Activated CD8-positive, alpha-beta memory T cell treated with anti-CD3 and anti-CD28 coated beads, Interleukin-2, amount 50 U/mL, for 48 hours (primary cell): ENCODE data around the gene TMEM208.
A peak's percentile ranks its signal among the peaks of the same experiment; 100 is the strongest.

ENCODE experiments used
- DNase-seq: peaks from one replicate; pipeline ENCODE4 v3.0.0-alpha.2; 2020

Gene TMEM208

DNA sequence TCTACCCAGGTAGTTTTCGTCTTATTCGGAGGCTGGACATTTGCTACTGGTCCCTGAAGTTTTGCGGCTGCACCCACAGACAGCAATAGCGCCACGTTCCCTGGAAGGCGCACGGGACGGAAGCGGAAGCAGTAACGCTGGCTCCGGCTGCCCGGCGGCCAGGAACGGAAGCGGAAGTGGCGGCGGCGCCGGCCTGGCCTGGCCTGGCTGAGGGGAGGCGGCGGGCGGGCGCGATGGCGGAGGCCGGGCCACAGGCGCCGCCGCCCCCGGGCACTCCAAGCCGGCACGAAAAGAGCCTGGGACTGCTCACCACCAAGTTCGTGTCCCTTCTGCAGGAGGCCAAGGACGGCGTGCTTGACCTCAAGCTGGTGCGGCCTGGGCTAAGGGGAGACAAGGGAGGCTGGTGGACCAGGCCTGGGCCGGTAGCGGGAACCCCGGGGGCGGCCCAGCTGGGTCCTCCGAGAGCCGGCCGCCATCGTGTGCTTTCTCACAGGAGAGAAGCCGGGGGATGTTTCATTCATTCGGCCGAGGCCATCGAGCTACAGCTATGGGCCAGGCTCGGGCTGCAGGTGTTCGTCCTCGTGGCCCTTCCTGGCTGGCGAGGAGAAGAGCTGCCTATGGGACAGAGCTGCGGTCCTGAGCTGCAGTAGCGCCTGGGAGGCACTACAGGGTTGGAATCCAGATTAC is 34.8 kb upstream of the TMEM208 start, which contains the start of gene E2F4:
Gene E2F4, plus strand, starts transcription at position 161 of the 687 bp plus-strand sequence. Its CDS starts 73 bp downstream, at position 234.
- peak; percentile 93 for DNase-seq

GRCh38 chr16:67192781-67193361 is 34.1 kb upstream of the TMEM208 start:
- DNase-seq = no peak

DNA sequence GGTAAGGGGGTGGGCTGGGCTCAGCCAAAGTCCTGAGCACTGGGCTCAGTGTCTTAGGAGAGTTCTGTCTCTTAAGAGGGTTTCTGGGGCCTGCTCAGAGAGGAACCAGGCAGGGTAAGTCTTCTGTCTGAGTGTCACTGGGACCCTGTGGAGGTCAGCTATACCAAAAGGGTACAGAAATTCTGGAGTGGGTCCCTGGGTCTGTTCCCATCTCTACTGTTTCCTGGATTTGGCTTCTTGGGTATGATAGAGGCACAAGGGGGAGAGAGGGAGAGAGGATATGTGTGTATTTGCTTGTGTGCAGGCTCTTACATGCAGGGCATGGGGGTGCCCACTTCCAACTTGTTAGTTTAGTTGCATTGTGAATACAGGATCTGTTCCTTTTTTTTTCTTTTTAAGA is 33.4 kb upstream of the TMEM208 start:
- no peak for DNase-seq

GRCh38 chr16:67194260-67194659 is 32.7 kb upstream of the TMEM208 start:
- no peak for DNase-seq

GRCh38 chr16:67195676-67196075 is 31.3 kb upstream of the TMEM208 start:
- no peak for DNase-seq

- no peak for DNase-seq
Observed at GRCh38 chr16:67196881-67197280, 30.0 kb upstream of the TMEM208 start.

GRCh38 chr16:67197704-67198103 is 29.2 kb upstream of the TMEM208 start:
- DNase-seq = no peak

DNA sequence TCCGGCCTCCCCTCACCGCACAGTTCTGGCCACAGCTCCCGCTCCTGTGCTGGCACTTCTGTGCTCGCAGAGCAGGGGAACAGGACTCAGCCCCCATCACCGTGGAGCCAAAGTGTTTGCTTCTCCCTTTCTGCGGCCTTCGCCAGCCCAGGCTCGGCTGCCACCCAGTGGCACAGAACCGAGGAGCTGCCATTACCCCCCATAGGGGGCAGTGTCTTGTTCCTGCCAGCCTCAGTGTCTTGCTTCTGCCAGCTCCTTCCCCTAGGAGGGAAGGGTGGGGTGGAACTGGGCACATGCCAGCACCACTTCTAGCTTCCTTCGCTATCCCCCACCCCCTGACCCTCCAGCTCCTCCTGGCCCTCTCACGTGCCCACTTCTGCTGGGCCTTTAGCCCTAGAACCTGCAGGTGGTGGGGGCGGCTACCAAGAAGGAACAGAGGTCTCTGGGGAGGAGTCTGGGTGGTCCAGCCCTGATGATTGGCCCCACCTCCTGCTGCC is 28.6 kb upstream of the TMEM208 start:
- no peak for DNase-seq

- DNase-seq = no peak
Observed at GRCh38 chr16:67199011-67199807, 27.7 kb upstream of the TMEM208 start, which contains the start of gene ELMO3. ELMO3 (plus strand) TSS chr16:67199131; CDS start chr16:67199327, 196 bp downstream.

- DNase-seq = no peak
Observed at GRCh38 chr16:67199808-67200198, 27.1 kb upstream of the TMEM208 start.

- DNase-seq = no peak
Observed at GRCh38 chr16:67200491-67200890, 26.4 kb upstream of the TMEM208 start.

- no peak for DNase-seq
Observed at GRCh38 chr16:67201411-67202345, 25.3 kb upstream of the TMEM208 start.

- no peak for DNase-seq
Observed at GRCh38 chr16:67202426-67202825, 24.5 kb upstream of the TMEM208 start.

DNA sequence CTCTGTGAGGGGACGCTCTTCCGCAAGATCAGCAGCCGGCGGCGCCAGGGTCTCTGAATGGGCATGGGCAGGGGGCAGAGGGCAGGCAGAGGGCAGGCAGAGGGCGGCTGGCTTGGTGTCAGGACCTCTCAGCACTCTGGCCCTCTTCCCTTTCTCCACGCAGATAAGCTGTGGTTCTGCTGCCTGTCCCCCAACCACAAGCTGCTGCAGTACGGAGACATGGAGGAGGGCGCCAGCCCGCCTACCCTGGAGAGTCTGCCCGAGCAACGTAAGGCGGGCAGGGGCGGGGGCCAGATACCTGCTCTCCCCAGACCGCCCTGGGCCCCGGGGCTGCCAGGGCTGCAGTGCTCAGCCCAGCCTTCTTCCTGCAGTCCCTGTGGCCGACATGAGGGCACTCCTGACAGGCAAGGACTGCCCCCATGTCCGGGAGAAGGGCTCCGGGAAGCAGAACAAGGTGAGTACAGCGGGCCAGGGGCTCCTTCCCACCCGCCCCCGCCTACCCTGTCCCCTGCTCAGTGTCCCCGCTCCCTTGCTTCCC is 23.9 kb upstream of the TMEM208 start:
- DNase-seq = no peak

DNA sequence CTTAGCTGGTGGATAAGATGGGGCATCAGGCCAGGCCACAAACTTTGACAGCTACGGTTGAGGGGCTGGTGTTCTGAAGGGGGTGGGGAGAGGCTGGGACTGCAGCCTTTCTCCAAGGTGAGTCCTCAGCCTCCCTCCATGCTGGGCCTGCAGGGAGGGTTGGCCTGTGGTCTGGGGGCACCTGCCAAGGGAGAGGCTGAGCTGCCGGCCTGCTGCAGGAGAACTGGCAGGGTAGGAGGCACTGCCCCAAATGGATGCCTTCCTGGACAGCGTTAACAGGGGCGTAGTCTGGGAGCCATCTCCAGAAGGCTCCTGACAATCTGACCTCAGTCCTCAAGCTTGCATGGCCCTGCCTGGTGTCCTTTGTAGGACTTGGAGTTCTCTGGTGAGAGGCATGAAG is 22.9 kb upstream of the TMEM208 start:
- no peak for DNase-seq

- no peak for DNase-seq
Observed at GRCh38 chr16:67206129-67206837, 20.6 kb upstream of the TMEM208 start.

- no peak for DNase-seq
Observed at GRCh38 chr16:67206838-67207248, 20.1 kb upstream of the TMEM208 start.

DNA sequence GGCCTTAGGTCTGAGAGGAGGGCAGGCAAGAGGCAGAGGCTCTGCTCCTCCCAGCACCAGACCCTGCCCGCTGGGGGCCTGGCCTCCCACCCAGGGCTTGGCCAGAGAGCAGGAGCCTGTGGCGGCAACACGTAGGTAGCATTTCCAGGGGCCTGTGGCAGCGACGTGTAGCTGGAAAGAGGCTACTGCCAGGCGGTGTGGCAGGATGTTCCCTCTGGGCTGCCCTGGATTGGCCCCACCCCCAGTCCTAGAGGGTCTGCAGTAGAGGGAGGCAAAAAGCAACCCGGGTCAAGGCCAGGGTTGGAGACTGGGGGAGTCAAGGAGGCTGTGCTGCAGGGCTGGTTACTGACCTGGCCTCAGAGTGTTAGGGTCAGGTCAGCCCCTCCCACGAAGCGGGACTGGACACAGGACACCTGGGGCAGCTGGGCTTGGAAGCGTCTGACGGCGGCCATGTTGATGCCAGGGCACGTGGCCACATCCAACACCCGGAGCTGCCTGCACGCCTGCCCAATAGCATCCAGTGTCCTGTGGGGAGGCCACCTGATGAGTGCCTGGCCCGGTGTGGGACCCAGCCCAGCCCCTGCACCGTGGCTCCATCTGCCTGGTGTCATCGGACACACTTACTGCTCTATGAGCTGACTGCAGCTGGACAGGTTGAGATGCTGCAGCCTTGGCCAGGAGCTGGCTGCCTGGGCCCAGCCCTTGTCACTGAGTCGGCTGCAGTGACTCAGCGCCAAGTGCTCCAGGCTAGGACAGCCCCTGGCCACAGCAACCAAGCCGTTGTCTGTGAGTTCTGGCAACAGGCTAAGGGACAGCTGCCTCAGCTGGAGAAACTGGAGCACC is 19.5 kb upstream of the TMEM208 start:
- no peak for DNase-seq

DNA sequence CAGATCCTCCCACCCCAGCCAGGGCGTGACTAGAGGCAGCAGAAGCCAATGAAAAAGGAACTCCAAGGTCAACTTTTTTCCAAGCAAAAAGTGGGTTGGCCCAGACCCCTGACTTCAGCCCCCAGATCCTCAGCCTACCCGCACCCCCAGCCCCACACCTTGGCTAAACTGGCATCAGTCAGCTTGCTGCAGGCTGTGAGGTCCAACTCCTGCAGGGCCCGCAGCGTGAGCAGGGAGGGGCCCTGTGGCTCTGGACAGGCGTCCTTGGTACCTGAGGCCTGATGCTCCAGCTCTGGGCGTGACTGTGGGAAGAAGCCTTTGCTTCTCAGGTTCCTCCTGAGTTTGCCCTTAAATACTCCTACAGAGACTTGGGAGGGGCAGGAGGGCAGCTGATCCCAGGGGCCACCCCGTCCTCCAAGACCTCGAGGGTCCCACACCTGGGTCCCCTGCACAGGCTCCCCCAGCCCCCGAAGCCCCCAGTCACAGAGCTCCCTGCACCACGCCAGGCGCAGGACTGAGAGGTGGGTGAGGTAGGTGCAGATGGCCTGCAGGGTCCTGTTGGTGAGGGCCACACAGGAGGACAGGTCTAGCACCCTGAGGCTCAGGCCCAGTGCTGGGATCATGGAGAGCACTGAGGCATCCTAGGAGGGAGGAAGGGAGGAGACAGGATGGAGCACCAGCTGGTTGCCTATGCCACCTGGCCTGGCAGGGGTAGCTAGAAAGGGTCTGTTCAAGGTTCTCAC is 18.6 kb upstream of the TMEM208 start:
- DNase-seq = no peak

- DNase-seq = no peak
Observed at GRCh38 chr16:67209565-67209964, 17.4 kb upstream of the TMEM208 start.
